ENCODE data around the gene SLC2A13.
"Not testable (repeated sequence)": the region's sequence is repeated elsewhere in the genome, so short reads cannot be mapped to it uniquely, and the experiment has no call there.

DNA sequence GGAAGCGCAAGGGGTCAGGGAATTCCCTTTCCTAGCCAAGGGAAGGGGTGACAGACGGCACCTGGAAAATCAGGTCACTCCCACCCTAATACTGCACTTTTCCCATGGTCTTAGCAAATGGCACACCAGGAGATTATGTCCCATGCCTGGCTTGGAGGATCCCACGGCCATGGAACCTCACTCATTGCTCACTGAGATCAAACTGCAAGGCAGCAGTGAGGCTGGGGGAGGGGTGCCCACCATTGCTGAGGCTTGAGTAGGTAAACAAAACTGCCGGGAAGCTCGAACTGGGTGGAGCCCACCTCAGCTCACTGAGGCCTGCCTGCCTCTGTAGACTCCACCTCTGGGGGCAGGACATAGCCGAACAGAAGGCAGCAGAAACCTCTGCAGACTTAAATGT is 359.7 kb downstream of the SLC2A13 start:
- not testable (repeated sequence) for TF ChIP-seq POLR2A (IDR thresholded peaks at IDR 0.05)
- TF ChIP-seq, protein P1, sequence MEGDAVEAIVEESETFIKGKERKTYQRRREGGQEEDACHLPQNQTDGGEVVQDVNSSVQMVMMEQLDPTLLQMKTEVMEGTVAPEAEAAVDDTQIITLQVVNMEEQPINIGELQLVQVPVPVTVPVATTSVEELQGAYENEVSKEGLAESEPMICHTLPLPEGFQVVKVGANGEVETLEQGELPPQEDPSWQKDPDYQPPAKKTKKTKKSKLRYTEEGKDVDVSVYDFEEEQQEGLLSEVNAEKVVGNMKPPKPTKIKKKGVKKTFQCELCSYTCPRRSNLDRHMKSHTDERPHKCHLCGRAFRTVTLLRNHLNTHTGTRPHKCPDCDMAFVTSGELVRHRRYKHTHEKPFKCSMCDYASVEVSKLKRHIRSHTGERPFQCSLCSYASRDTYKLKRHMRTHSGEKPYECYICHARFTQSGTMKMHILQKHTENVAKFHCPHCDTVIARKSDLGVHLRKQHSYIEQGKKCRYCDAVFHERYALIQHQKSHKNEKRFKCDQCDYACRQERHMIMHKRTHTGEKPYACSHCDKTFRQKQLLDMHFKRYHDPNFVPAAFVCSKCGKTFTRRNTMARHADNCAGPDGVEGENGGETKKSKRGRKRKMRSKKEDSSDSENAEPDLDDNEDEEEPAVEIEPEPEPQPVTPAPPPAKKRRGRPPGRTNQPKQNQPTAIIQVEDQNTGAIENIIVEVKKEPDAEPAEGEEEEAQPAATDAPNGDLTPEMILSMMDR (IDR thresholded peaks at IDR 0.05): not testable (repeated sequence)

Data from upper lobe of left lung (tissue), 4 donors.